ENCODE data around the gene THPO. TPM values are rescaled to one million over a fixed set of nuclear protein-coding genes. Genes with fewer than 3 reads are reported as not detected.
A peak's percentile ranks its signal among the peaks of the same experiment; 100 is the strongest.

THPO gene
- total and polyA plus RNA-seq, 9 of the 15 experiments (the other 6 are each of a cell fraction or from before 2014, with no cell fraction given): 0.11 to 1.1 (median 0.35) TPM; not detected in 1

DNA sequence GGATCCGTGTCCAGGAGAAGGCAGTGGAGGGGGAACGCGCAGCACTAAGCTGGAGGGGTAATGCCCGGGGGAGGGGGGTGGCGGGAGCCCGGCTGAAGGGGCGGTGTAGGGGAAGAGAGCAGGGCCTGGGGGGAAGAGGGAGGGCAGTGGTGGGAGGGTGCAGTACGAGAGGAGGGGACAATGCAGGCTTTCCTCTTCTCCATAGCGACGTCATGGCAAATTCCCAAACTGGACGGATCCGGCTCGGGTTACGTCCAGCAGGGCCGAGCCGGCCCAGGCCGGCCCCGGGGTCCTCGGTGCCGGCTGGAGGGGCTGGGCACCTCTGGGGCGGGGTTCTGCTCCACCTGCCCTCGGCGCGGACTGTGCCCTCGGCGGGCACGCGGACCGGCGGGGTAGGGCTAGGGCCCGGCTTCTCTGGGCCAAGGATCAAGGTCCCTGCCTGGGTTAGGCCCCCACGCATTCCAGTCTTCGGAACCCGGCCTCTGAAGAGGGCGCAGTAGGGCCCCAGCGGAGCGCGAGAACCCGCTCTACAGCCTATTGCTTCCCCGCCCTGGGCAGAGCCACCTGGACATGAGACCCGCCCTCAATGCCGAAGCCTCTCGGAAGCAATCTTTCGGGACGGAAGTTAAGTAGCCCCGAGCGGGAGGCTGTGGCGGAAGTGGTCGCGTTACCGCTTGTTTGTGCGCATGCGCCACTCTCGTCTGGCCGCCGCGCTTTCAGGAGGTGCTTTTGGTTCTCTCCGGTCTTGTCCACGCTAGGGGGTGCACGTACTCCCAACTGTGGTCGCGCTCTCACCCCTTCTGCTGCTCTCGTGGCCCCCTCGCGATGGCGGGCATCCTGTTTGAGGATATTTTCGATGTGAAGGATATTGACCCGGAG, 15.1 kb downstream of the THPO start (continued):
- TF ChIP-seq MAX (CRISPR knock-in tag; IDR thresholded peaks at IDR 0.05) (peak; percentile 70), NUFIP1 (IDR thresholded peaks at IDR 0.05; ENCODE audit: partially characterized antibody) (no peak), HMG20A (CRISPR knock-in tag; conservative IDR thresholded peaks at IDR 0.05) (no peak), ZNF140 (CRISPR knock-in tag; IDR thresholded peaks at IDR 0.05) (no peak), SP2 (IDR thresholded peaks at IDR 0.05; ENCODE audit: extremely low read depth, low read depth, low read length, poor library complexity, severe bottlenecking) (no peak), TAL1 (IDR thresholded peaks at IDR 0.05) (no peak), PTBP1 (IDR thresholded peaks at IDR 0.05; ENCODE audit: low read depth, low read length) (no peak), C11orf30 (IDR thresholded peaks at IDR 0.05; ENCODE audit: low read depth) (no peak), PPARD (CRISPR knock-in tag; IDR thresholded peaks at IDR 0.05) (no peak), NKRF (IDR thresholded peaks at IDR 0.05; ENCODE audit: borderline replicate concordance) (peak; percentile 71), ERF (CRISPR knock-in tag; IDR thresholded peaks at IDR 0.05) (peak; percentile 94), ZNF707 (CRISPR knock-in tag; conservative IDR thresholded peaks at IDR 0.05) (no peak), FOXK2 (conservative IDR thresholded peaks at IDR 0.05 in 1 of 2, IDR thresholded peaks at IDR 0.05 in 1 of 2; ENCODE audit: low read depth in 2 of 2) (peak in 1 of 2 experiments; percentile 77; a peak in 3 of 4 replicates), ZBTB1 (CRISPR knock-in tag; IDR thresholded peaks at IDR 0.05; ENCODE audit: borderline replicate concordance, low read depth) (no peak; the same call in 1 of the 2 replicates), SRSF7 (optimal IDR thresholded peaks at IDR 0.05; ENCODE audit: low read depth, low read length) (no peak), KHSRP (IDR thresholded peaks at IDR 0.05) (no peak), L3MBTL2 (IDR thresholded peaks at IDR 0.05) (peak; percentile 88), ARID3A (IDR thresholded peaks at IDR 0.05; ENCODE audit: borderline replicate concordance, low read depth, low read length) (no peak), GABPB1 (CRISPR knock-in tag; IDR thresholded peaks at IDR 0.05) (peak; percentile 96), FOSL1 (tag; conservative IDR thresholded peaks at IDR 0.05) (no peak)
- TF ChIP-seq, protein P1, sequence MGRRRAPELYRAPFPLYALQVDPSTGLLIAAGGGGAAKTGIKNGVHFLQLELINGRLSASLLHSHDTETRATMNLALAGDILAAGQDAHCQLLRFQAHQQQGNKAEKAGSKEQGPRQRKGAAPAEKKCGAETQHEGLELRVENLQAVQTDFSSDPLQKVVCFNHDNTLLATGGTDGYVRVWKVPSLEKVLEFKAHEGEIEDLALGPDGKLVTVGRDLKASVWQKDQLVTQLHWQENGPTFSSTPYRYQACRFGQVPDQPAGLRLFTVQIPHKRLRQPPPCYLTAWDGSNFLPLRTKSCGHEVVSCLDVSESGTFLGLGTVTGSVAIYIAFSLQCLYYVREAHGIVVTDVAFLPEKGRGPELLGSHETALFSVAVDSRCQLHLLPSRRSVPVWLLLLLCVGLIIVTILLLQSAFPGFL (CRISPR knock-in tag; IDR thresholded peaks at IDR 0.05): no peak
- TF ChIP-seq, protein P2, sequence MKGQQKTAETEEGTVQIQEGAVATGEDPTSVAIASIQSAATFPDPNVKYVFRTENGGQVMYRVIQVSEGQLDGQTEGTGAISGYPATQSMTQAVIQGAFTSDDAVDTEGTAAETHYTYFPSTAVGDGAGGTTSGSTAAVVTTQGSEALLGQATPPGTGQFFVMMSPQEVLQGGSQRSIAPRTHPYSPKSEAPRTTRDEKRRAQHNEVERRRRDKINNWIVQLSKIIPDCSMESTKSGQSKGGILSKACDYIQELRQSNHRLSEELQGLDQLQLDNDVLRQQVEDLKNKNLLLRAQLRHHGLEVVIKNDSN (CRISPR knock-in tag; IDR thresholded peaks at IDR 0.05): no peak; the same call in 1 of the 2 replicates

Data from K562 (cell line).